Upper lobe of left lung (tissue), 6 donors: ENCODE data around the gene SLC5A12. TPM values are rescaled to one million over a fixed set of nuclear protein-coding genes. Genes with fewer than 3 reads are reported as not detected.

ENCODE experiments used
- ATAC-seq, 2 donors: fragments of 200-7000 bp; cut with Tn5 transposase; one replicate each; pipeline ENCODE4 v1.9.1; 2022; ENCODE audit warnings: mild to moderate bottlenecking in 2 of 2, moderate library complexity in 2 of 2; ENCODE audit not compliant: low FRiP score in 2 of 2
- DNase-seq, 2 donors: peaks; one replicate each; pipeline ENCODE4 v3.0.0-alpha.2; 2019 to 2020
- H3K27ac ChIP-seq, 4 donors: fragments of 200-600 bp; sonication (generic); one replicate each; pipeline ENCODE4 v1.5.1; 2016 to 2019
- H3K27me3 ChIP-seq, 4 donors: fragments of 200-600 bp; sonication (generic); one replicate each; pipeline ENCODE4 v1.5.1; 2017 to 2019
- H3K36me3 ChIP-seq, 4 donors: fragments of 200-600 bp; sonication (generic); one replicate each; pipeline ENCODE4 v1.5.1; 2016 to 2019
- H3K4me1 ChIP-seq, 4 donors: fragments of 200-600 bp; sonication (generic); one replicate each; pipeline ENCODE4 v1.5.1; 2018 to 2019
- H3K4me3 ChIP-seq, 4 donors: fragments of 200-600 bp; sonication (generic); one replicate each; pipeline ENCODE4 v1.5.1; 2017 to 2019; ENCODE audit warnings: mild to moderate bottlenecking in 2 of 4, moderate library complexity in 1 of 4
- H3K9me3 ChIP-seq, 4 donors: fragments of 200-600 bp; sonication (generic); one replicate each; pipeline ENCODE4 v1.5.1; 2018 to 2019
- EP300 ChIP-seq, 4 donors: sonication (generic); formaldehyde crosslinking; IDR thresholded peaks; one replicate each; pipeline ENCODE4 v1.5.1; 2017; ENCODE audit warnings: antibody characterized with exemption in 4 of 4, control low read depth in 2 of 4
- POLR2A ChIP-seq, 4 donors: fragments of 450-650 bp; IDR thresholded peaks; one replicate each; pipeline ENCODE4 v1.5.1; 2016 to 2017; ENCODE audit warnings: antibody characterized with exemption in 4 of 4, mild to moderate bottlenecking in 2 of 4
- POLR2AphosphoS5 ChIP-seq, 2 donors: sonication (generic); formaldehyde crosslinking; IDR thresholded peaks; one replicate each; pipeline ENCODE4 v1.5.1; 2017; ENCODE audit warnings: antibody characterized with exemption in 2 of 2
- WGBS, 2 donors: methylation state at CpG; one replicate each; pipeline ENCODE4 v1.1.5; 2017 to 2018; 5-methylcytosine and 5-hydroxymethylcytosine counted together
- total RNA-seq, 6 donors: library from RNA; depleted of rRNA in 4 of 6; stranded (reverse); fragments of >200 nt in 4 of 6; gene quantifications; one replicate each; pipeline versions ENCODE4 v1.1.0 to v1.2.1, GENCODE V29; 2016 to 2021
- TF ChIP-seq, protein P1 (sequence below), 6 experiments: fragments of 450-650 bp in 4 of 6; fragments of 200-600 bp in 2 of 6; sonication (generic) in 2 of 6; IDR thresholded peaks; one replicate each; pipeline ENCODE4 v1.5.1; 2016 to 2019; ENCODE audit warnings: antibody characterized with exemption in 6 of 6
- donor health status: DM: no; HTN: no; CAD: no; lungs with moderate emphysema.
- donor health status: DM: no; HTN: yes; CAD: no; lungs with severe emphysema.

SLC5A12 gene
- total RNA-seq, 6 donors from 2014 or later = not detected

DNA sequence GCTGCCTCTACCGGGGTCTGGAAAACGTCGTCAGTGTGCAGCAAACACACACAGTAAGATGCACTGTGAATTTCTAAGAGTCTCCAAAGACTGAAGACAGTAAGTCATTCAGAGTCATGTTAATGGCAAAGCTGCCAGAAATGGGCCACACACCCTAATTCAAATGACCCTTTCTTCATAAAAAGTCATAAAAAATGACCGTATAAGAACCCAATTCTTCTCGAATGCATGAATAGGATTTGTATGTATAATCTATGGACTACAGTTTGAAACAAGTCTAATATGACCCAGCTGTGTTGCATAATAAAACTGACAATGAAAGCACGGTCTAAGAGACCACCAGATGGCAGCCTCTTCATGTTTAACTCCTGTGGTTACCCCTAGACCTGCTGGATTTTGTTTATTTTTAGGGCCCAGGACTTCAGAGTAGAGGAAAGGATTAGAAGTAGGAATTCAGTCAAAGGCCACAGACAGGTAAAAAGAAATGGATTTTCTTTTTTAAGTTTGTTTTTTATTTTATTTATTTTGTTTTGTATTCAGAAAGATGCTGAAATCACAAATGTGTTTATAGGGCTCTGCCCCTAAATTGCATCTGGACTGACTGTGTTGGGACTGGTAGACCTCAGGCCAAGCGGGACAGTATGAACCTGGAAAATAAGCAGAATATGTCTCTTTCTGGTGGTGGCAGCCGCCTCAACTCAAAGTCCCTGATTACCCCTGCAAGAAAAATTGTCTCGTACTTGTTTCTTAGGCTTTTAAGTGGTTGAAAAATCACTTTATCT lies 32.1 kb upstream of the SLC5A12 start:
- TF ChIP-seq, protein P1, sequence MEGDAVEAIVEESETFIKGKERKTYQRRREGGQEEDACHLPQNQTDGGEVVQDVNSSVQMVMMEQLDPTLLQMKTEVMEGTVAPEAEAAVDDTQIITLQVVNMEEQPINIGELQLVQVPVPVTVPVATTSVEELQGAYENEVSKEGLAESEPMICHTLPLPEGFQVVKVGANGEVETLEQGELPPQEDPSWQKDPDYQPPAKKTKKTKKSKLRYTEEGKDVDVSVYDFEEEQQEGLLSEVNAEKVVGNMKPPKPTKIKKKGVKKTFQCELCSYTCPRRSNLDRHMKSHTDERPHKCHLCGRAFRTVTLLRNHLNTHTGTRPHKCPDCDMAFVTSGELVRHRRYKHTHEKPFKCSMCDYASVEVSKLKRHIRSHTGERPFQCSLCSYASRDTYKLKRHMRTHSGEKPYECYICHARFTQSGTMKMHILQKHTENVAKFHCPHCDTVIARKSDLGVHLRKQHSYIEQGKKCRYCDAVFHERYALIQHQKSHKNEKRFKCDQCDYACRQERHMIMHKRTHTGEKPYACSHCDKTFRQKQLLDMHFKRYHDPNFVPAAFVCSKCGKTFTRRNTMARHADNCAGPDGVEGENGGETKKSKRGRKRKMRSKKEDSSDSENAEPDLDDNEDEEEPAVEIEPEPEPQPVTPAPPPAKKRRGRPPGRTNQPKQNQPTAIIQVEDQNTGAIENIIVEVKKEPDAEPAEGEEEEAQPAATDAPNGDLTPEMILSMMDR (IDR thresholded peaks at IDR 0.05) = peak; percentile 23 to 61 (median 39)
- TF ChIP-seq POLR2A (IDR thresholded peaks at IDR 0.05) = no peak
- Histone ChIP-seq H3K9me3 (no peaks in the 10 kb centered on the region), H3K36me3 (no peaks in the 10 kb centered on the region), H3K27ac (no peak overlapping the region), H3K27me3 (no peaks in the 10 kb centered on the region), H3K4me1 (no peaks in the 10 kb centered on the region), H3K4me3 (no peak overlapping the region)
- peak in 1 of 2 donors; percentile 24 for DNase-seq
- 32 to 42% methylated on average over 9 of the region's 9 CpGs for WGBS, 2 donors
- peak in 1 of 2 donors; percentile 83 for ATAC-seq

DNA sequence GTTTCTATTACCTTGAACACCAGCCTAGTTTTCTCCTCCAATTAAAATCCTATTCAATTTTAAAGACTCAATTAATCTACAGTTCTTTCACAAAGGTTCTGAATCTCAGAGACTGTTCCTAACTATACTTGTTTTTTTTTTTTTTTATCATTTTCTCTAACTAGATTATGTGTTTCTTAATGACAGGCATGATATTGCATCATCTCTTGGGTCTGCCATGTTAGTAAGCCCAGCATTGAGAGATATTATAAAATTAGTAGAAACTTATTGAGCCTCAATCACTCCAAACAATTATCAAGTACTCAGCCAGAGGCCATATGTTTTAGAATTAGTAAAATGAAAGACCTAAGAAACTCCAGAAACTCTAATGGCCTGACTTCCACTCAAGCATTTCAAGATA lies 28.1 kb upstream of the SLC5A12 start:
- TF ChIP-seq POLR2A (IDR thresholded peaks at IDR 0.05) (no peak), EP300 (IDR thresholded peaks at IDR 0.05) (no peak), POLR2AphosphoS5 (IDR thresholded peaks at IDR 0.05) (no peak)
- TF ChIP-seq, protein P1 (IDR thresholded peaks at IDR 0.05) = no peak
- DNase-seq (no peak), ATAC-seq (no peak)
- Histone ChIP-seq H3K4me3 (no peak overlapping the region), H3K36me3 (no peaks in the 10 kb centered on the region), H3K9me3 (no peaks in the 10 kb centered on the region), H3K27me3 (no peaks in the 10 kb centered on the region), H3K4me1 (no peaks in the 10 kb centered on the region), H3K27ac (no peak overlapping the region)

DNA sequence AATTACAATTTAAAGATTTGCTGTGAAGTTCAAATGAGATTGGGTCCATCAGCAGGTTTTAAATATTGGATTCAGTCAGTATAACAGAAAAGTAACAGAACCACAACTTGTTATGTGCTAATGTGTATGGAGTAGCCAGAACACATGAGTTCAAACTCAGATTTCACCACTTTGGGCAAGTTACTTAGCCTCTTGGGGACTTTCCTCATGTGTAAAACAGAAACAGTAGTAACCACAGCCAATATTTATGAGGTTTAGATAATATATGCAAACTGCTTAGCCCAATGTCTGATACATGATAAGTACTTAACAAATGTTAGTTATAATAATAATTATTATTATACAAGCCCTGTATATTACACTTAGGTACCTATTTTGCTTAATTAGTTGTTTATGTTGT lies 21.8 kb upstream of the SLC5A12 start:
- H3K9me3 ChIP-seq = no peaks in the 10 kb centered on the region
- ATAC-seq (no peak), DNase-seq (no peak)
- H3K27ac ChIP-seq = no peak overlapping the region
- no peaks in the 10 kb centered on the region for H3K27me3 ChIP-seq
- no peaks in the 10 kb centered on the region for H3K36me3 ChIP-seq
- no peak overlapping the region for H3K4me3 ChIP-seq
- TF ChIP-seq POLR2A (IDR thresholded peaks at IDR 0.05) (no peak), POLR2AphosphoS5 (IDR thresholded peaks at IDR 0.05) (no peak), EP300 (IDR thresholded peaks at IDR 0.05) (no peak)
- TF ChIP-seq, protein P1 (IDR thresholded peaks at IDR 0.05) = no peak
- H3K4me1 ChIP-seq = no peaks in the 10 kb centered on the region

DNA sequence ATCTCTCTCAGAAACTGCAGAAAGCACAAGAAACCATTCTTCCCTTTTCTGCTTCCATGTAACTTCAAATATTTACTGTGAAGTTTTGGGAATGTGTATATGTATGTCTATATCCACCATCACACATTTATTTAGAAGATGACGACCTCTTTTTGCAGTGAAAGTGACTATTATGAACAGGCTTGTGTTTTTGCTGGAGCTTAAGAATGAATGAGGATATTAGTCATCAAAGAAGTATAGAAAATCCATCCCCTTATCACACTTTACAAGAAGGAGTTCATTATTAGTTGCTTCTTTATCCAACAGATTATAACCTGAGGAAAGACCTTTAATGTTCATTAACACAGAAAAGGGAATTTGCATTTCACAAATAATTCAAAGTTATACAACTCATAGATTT lies 21.1 kb upstream of the SLC5A12 start:
- no peak overlapping the region for H3K27ac ChIP-seq
- H3K4me1 ChIP-seq = no peaks in the 10 kb centered on the region
- 65 to 71% methylated on average over 1 of the region's 1 CpG for WGBS, 2 donors
- H3K4me3 ChIP-seq = no peak overlapping the region
- no peaks in the 10 kb centered on the region for H3K27me3 ChIP-seq
- ATAC-seq (no peak), DNase-seq (no peak)
- H3K9me3 ChIP-seq = no peaks in the 10 kb centered on the region
- TF ChIP-seq, protein P1 (IDR thresholded peaks at IDR 0.05) = no peak
- no peak for TF ChIP-seq EP300 (IDR thresholded peaks at IDR 0.05)
- no peak for TF ChIP-seq POLR2A (IDR thresholded peaks at IDR 0.05)
- TF ChIP-seq POLR2AphosphoS5 (IDR thresholded peaks at IDR 0.05) = no peak
- H3K36me3 ChIP-seq = no peaks in the 10 kb centered on the region

DNA sequence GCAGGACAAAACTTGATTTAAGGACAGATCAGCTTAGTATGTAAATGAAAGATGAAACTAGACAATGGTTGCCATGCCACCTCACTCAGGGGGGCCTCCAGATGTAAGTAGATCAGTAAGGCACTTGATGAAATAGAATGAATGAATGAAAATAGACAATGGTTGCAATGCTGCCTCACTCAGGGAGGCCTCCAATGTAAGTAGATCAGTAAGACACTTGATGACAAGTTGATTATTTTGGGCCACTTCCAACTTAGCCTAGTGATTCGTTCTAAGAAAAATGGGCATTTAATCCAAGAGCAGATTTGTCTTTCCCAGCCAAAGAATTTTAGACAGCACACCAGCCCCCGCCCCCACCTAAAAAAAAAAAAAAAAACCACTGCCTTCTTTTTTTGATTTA lies 19.2 kb upstream of the SLC5A12 start:
- Histone ChIP-seq H3K4me3 (no peak overlapping the region), H3K27ac (no peak overlapping the region), H3K9me3 (no peaks in the 10 kb centered on the region), H3K27me3 (no peaks in the 10 kb centered on the region), H3K4me1 (no peaks in the 10 kb centered on the region), H3K36me3 (no peaks in the 10 kb centered on the region)
- TF ChIP-seq, protein P1 (IDR thresholded peaks at IDR 0.05) = no peak
- no peak for TF ChIP-seq POLR2AphosphoS5 (IDR thresholded peaks at IDR 0.05)
- TF ChIP-seq EP300 (IDR thresholded peaks at IDR 0.05) = no peak
- TF ChIP-seq POLR2A (IDR thresholded peaks at IDR 0.05) = no peak
- WGBS, 2 donors = 45 to 47% methylated on average over 2 of the region's 2 CpGs
- ATAC-seq = no peak
- DNase-seq = no peak
